ENCODE results near the gene SIGMAR1. TPM values are rescaled to one million over a fixed set of nuclear protein-coding genes. Genes with fewer than 3 reads are reported as not detected.
"Not testable (repeated sequence)": the region's sequence is repeated elsewhere in the genome, so short reads cannot be mapped to it uniquely, and the experiment has no call there.

SIGMAR1 gene
- total and polyA plus RNA-seq, 2 of the 8 experiments (the other 6 are each of a cell fraction or from before 2014, with no cell fraction given) = 84.2 to 134 TPM

DNA sequence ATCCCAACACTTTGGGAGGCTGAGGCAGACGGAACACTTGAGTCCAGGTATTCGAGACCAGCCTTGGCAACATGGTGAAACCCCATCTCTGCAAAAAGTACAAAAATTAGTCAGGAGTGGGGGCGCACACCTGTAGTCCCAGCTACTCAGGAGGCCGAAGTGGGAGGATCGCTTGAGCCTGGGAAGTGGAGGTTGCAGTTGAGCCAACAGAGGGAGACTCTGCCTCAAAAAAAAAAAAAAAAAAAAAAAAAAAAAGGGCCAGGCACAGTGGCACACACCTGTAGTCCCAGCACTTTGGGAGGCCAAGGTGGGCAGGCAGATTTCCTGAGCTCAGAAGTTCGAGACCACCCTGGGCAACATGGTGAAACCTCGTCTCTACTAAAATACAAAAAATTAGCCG is 1.7 kb upstream of the SIGMAR1 start:
- not testable (repeated sequence) for H3K9ac ChIP-seq (replicated peaks in 1 of 4; ENCODE audit: extremely low read depth in 1 of 4, low read depth in 3 of 4, low read length in 3 of 4); H3K18ac ChIP-seq (ENCODE audit: extremely low read depth, low read length); H3K56ac ChIP-seq (replicated peaks; ENCODE audit: insufficient read length, low read depth, low read length); H3K14ac ChIP-seq (ENCODE audit: insufficient read length); H2BK12ac ChIP-seq (ENCODE audit: low read depth, low read length); H4K91ac ChIP-seq (replicated peaks; ENCODE audit: insufficient read length, low read length); H3K27me3 ChIP-seq (replicated peaks in 1 of 4; ENCODE audit: control insufficient read depth in 3 of 4, extremely low read depth in 1 of 4, insufficient read depth in 3 of 4, low read length in 3 of 4); H4K5ac ChIP-seq (ENCODE audit: insufficient read length, low read depth, low read length); DNase-seq (ENCODE audit: low read depth in 1 of 2, low spot score in 2 of 2); H3K27ac ChIP-seq (ENCODE audit: low read depth, low read length); H2AK5ac ChIP-seq (ENCODE audit: low read depth, low read length); H4K8ac ChIP-seq (ENCODE audit: extremely low read depth, insufficient read depth, low read length); H3K4ac ChIP-seq (replicated peaks; ENCODE audit: insufficient read length, low read depth, low read length); H2BK20ac ChIP-seq (ENCODE audit: low read length); H3K23me2 ChIP-seq (ENCODE audit: low read depth, low read length); H3K36me3 ChIP-seq (ENCODE audit: control insufficient read depth in 2 of 4, insufficient read depth in 4 of 4, low read length in 3 of 4); H3K4me3 ChIP-seq (ENCODE audit: extremely low read depth in 1 of 4, insufficient read depth in 2 of 4, low read depth in 3 of 4, low read length in 4 of 4); H3K4me2 ChIP-seq (ENCODE audit: insufficient read depth in 1 of 2, low read depth in 2 of 2, low read length in 2 of 2); H3K23ac ChIP-seq (ENCODE audit: insufficient read length); H2AFZ ChIP-seq (ENCODE audit: low read length); H2BK15ac ChIP-seq (ENCODE audit: low read length); H4K20me1 ChIP-seq (replicated peaks in 1 of 2; ENCODE audit: control insufficient read depth in 1 of 2, insufficient read depth in 2 of 2, low read length in 2 of 2); FAIRE-seq; H3K9me3 ChIP-seq (ENCODE audit: insufficient read depth in 2 of 2, low read depth in 1 of 2, low read length in 1 of 2); H2BK5ac ChIP-seq (ENCODE audit: low read depth, low read length); H2BK120ac ChIP-seq (replicated peaks; ENCODE audit: low read depth, low read length)
- ChIA-PET POLR2A (ENCODE audit: partially characterized antibody) (interaction anchor here (1.5 to 11.3 kb wide), 3 partner anchors 13 to 27 kb away, joined by 3 to 127 read pairs (median 6); partner anchors contain the start of genes GALT, IL11RA and RPP25L), CTCF (ENCODE audit: partially characterized antibody) (interaction anchor here (0.8 to 18.5 kb wide), 4 partner anchors 7 to 29 kb away, joined by 3 to 401 read pairs (median 193); partner anchors contain the start of genes CCL27, GALT, IL11RA and RPP25L)
- H3K4me1 ChIP-seq (replicated peaks in 1 of 4; ENCODE audit: control insufficient read depth in 3 of 4, insufficient read depth in 4 of 4, low read length in 3 of 4) = peaks cover 2 to 11% (median 7%) of the 10 kb centered on the region in 4 experiments; a peak in 3 of 7 replicates
- TF ChIP-seq, protein P1, sequence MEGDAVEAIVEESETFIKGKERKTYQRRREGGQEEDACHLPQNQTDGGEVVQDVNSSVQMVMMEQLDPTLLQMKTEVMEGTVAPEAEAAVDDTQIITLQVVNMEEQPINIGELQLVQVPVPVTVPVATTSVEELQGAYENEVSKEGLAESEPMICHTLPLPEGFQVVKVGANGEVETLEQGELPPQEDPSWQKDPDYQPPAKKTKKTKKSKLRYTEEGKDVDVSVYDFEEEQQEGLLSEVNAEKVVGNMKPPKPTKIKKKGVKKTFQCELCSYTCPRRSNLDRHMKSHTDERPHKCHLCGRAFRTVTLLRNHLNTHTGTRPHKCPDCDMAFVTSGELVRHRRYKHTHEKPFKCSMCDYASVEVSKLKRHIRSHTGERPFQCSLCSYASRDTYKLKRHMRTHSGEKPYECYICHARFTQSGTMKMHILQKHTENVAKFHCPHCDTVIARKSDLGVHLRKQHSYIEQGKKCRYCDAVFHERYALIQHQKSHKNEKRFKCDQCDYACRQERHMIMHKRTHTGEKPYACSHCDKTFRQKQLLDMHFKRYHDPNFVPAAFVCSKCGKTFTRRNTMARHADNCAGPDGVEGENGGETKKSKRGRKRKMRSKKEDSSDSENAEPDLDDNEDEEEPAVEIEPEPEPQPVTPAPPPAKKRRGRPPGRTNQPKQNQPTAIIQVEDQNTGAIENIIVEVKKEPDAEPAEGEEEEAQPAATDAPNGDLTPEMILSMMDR (IDR thresholded peaks at IDR 0.05; ENCODE audit: control extremely low read depth in 1 of 3, insufficient read depth in 1 of 3, low read depth in 1 of 3, low read length in 3 of 3) = peak in 1 of 3 experiments; percentile 4; a peak in 1 of 4 replicates
- peaks cover 0 to 11% of the 10 kb centered on the region in 2 experiments; a peak in 2 of 4 replicates for H3K79me2 ChIP-seq (ENCODE audit: control insufficient read depth in 1 of 2, insufficient read depth in 2 of 2, low read length in 2 of 2)
- peaks cover 10% of the 10 kb centered on the region for H3K79me1 ChIP-seq (ENCODE audit: low read depth, low read length)
- 80% methylated on average over 8 of the region's 8 CpGs; no CpG with 5 or more reads in 1 of the 2 experiments for WGBS, 2 experiments (ENCODE audit: extremely low coverage in 1 of 2, insufficient coverage in 1 of 2, insufficient read length in 1 of 2, insufficient replicate concordance in 2 of 2, low coverage in 1 of 2, low lambda C conversion rate in 2 of 2, missing lambda C conversion rate in 1 of 2)
